Measurements from ENCODE around the gene FUT8. TPM values are rescaled to one million over a fixed set of nuclear protein-coding genes. Genes with fewer than 3 reads are reported as not detected.

Gene FUT8
- polyA plus RNA-seq, 1 experiment, result 45.1 TPM

DNA sequence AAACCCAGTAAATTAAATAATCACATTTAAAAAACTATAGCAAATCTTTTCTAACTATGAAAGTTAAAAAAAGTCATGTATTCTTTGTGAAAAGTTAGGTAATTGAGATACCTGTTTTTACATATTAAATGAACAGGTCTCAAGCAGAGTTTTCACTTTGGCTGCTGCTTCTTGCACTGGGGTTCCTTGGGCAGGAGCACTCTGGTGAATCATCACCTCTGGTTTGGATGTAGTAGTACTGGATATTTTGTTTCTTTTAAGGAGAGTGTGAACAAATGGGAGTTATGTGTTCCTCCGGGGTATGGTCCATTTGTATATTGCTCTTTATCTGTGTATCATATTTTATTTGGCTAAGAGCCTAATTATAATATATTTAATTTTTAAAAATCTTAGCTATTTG, 82.7 kb downstream of the FUT8 start:
- ChIA-PET POLR2A (no interaction called here), CTCF (no interaction called here)
- TF ChIP-seq, protein P1, sequence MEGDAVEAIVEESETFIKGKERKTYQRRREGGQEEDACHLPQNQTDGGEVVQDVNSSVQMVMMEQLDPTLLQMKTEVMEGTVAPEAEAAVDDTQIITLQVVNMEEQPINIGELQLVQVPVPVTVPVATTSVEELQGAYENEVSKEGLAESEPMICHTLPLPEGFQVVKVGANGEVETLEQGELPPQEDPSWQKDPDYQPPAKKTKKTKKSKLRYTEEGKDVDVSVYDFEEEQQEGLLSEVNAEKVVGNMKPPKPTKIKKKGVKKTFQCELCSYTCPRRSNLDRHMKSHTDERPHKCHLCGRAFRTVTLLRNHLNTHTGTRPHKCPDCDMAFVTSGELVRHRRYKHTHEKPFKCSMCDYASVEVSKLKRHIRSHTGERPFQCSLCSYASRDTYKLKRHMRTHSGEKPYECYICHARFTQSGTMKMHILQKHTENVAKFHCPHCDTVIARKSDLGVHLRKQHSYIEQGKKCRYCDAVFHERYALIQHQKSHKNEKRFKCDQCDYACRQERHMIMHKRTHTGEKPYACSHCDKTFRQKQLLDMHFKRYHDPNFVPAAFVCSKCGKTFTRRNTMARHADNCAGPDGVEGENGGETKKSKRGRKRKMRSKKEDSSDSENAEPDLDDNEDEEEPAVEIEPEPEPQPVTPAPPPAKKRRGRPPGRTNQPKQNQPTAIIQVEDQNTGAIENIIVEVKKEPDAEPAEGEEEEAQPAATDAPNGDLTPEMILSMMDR (IDR thresholded peaks at IDR 0.05; ENCODE audit: low read depth, low read length), result no peak
- H3K9me3 ChIP-seq (ENCODE audit: control insufficient read depth, insufficient read depth, low read length), result no peaks in the 10 kb centered on the region; the same call in 1 of the 2 replicates
- H3K27ac ChIP-seq (ENCODE audit: low read depth, low read length), result no peak overlapping the region
- H3K27me3 ChIP-seq (ENCODE audit: control insufficient read depth, insufficient read depth, low read length), result no peaks in the 10 kb centered on the region
- no peak for DNase-seq (ENCODE audit: low read depth, low spot score)
- no peak overlapping the region for H3K4me3 ChIP-seq (ENCODE audit: low read depth, low read length)

DNA sequence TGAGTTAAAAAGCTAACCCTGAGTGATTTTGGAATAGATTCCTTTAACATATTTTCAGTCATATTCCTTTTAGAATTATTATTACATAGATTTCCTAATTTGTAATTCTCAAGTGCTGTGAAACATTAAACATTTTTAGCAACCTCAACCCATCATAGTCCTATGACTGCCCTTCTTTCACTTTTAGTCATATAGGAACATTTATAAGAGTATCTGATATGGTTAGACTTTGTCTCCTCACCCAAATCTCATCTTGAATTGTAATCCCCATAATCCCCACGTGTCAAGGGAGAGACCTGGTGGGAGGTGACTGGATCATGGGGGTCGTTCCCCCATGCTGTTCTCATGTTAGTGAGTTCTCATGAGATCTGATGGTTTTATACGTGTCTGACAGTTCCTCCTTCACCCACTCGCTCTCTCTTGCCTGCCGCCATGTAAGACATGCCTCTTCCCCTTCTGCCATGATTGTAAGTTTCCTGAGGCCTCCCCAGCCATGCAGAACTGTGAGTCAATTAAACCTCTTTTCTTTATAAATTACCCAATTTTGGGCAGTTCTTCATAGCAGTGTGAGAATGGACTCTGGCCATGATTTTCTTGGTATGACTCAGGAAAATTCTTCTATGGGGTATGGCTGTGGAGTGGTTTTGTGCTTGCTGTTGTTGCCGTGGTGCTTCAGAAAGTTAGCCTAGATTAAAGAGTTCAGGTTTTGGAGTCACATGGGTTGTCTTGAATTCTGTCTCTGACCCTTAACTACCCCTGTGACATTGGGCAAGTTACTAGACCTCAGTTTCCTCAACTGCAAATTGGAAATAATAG, 83.9 kb downstream of the FUT8 start:
- no peak for DNase-seq (ENCODE audit: low read depth, low spot score)
- no peaks in the 10 kb centered on the region for H3K27me3 ChIP-seq (ENCODE audit: control insufficient read depth, insufficient read depth, low read length)
- POLR2A ChIA-PET, result no interaction called here
- no peak overlapping the region for H3K4me3 ChIP-seq (ENCODE audit: low read depth, low read length)
- no peak overlapping the region for H3K27ac ChIP-seq (ENCODE audit: low read depth, low read length)
- CTCF ChIA-PET, result no interaction called here
- TF ChIP-seq, protein P1 (IDR thresholded peaks at IDR 0.05; ENCODE audit: low read depth, low read length), result no peak
- no peaks in the 10 kb centered on the region; the same call in 1 of the 2 replicates for H3K9me3 ChIP-seq (ENCODE audit: control insufficient read depth, insufficient read depth, low read length)

DNA sequence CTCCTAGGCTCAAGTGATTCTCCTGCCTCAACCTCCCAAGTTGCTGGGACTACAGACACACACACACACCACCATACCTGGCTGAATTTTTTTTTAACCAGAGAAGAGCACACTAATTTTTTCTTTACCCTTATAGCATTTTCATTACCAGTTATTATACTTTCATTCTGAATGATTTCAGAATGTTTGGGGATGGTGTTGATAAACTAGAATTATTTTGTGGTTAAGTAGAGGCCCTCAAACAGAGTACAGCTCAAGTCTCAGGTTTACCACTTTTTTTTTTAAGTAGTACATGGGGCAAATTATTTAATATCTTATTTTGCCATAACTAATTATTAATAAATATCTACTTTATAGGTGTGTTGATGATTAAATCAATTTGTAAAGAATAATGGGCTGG, 86.6 kb downstream of the FUT8 start:
- CTCF ChIA-PET, result interaction anchor here (1.9 kb wide), 1 partner anchor 84 kb away, joined by 6 read pairs; no protein-coding TSS in a partner anchor
- TF ChIP-seq, protein P1 (IDR thresholded peaks at IDR 0.05; ENCODE audit: low read depth, low read length), result no peak
- POLR2A ChIA-PET, result no interaction called here
- Histone ChIP-seq H3K27ac (ENCODE audit: low read depth, low read length) (no peak overlapping the region), H3K4me3 (ENCODE audit: low read depth, low read length) (no peak overlapping the region), H3K9me3 (ENCODE audit: control insufficient read depth, insufficient read depth, low read length) (no peaks in the 10 kb centered on the region; the same call in 1 of the 2 replicates), H3K27me3 (ENCODE audit: control insufficient read depth, insufficient read depth, low read length) (no peaks in the 10 kb centered on the region)
- no peak for DNase-seq (ENCODE audit: low read depth, low spot score)

DNA sequence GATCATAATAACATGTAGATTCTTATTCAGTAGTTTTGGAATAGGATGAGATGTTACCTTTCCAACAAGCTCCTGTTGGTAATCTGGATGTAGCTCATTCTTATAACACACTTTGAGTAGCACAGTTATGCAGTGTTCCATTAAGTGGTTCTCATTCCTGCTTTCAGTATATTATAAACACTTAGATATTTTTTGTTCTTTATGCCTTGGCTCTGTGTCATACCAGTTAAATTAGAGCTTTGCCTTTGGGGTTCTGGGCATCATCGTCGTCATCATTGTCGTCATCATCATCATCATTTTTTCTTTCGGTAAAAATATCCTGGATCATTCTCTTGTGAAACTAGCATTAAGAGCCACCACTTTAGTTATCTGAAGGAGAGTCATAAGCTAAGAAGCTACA, 87.5 kb downstream of the FUT8 start:
- Histone ChIP-seq H3K27me3 (ENCODE audit: control insufficient read depth, insufficient read depth, low read length) (no peaks in the 10 kb centered on the region), H3K4me3 (ENCODE audit: low read depth, low read length) (no peak overlapping the region), H3K9me3 (ENCODE audit: control insufficient read depth, insufficient read depth, low read length) (no peaks in the 10 kb centered on the region; the same call in 1 of the 2 replicates), H3K27ac (ENCODE audit: low read depth, low read length) (no peak overlapping the region)
- ChIA-PET CTCF (interaction anchor here (0.6 to 1.9 kb wide), 3 partner anchors 12 to 85 kb away, joined by 3 to 6 read pairs (median 3); no protein-coding TSS in a partner anchor), POLR2A (no interaction called here)
- no peak for DNase-seq (ENCODE audit: low read depth, low spot score)
- TF ChIP-seq, protein P1 (IDR thresholded peaks at IDR 0.05; ENCODE audit: low read depth, low read length), result no peak

DNA sequence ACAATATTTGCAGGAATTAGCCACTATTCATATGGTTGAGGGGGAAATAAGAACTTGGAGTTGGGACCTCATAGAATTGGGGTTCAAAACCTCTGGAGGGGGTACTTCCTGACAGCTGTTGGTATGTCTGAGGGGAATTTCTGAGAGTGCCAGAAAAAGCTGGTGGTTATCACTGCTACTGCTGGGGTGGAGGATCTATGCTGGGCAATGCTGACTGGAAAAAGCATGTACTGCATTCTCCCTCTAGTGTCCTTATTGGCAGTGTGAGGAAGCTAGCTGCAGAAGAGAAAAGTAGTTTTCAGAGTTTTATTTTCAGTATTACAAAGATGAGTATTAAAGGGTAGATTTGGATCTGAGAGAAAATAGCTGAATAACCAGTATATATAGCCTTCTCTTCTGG, 88.8 kb downstream of the FUT8 start:
- CTCF ChIA-PET, result interaction anchor here (1.2 kb wide), 1 partner anchor 338 kb away, joined by 4 read pairs; no protein-coding TSS in a partner anchor
- no peak overlapping the region for H3K27ac ChIP-seq (ENCODE audit: low read depth, low read length)
- H3K4me3 ChIP-seq (ENCODE audit: low read depth, low read length), result no peak overlapping the region
- no peak for DNase-seq (ENCODE audit: low read depth, low spot score)
- TF ChIP-seq, protein P1 (IDR thresholded peaks at IDR 0.05; ENCODE audit: low read depth, low read length), result no peak; the same call in 1 of the 2 replicates
- H3K27me3 ChIP-seq (ENCODE audit: control insufficient read depth, insufficient read depth, low read length), result no peaks in the 10 kb centered on the region
- POLR2A ChIA-PET, result no interaction called here
- no peaks in the 10 kb centered on the region; the same call in 1 of the 2 replicates for H3K9me3 ChIP-seq (ENCODE audit: control insufficient read depth, insufficient read depth, low read length)
